ENCODE measurements around the gene LORICRIN. TPM values are rescaled to one million over a fixed set of nuclear protein-coding genes. Genes with fewer than 3 reads are reported as not detected.

The LORICRIN gene
- total and polyA plus RNA-seq, 4 donors, result not detected

DNA sequence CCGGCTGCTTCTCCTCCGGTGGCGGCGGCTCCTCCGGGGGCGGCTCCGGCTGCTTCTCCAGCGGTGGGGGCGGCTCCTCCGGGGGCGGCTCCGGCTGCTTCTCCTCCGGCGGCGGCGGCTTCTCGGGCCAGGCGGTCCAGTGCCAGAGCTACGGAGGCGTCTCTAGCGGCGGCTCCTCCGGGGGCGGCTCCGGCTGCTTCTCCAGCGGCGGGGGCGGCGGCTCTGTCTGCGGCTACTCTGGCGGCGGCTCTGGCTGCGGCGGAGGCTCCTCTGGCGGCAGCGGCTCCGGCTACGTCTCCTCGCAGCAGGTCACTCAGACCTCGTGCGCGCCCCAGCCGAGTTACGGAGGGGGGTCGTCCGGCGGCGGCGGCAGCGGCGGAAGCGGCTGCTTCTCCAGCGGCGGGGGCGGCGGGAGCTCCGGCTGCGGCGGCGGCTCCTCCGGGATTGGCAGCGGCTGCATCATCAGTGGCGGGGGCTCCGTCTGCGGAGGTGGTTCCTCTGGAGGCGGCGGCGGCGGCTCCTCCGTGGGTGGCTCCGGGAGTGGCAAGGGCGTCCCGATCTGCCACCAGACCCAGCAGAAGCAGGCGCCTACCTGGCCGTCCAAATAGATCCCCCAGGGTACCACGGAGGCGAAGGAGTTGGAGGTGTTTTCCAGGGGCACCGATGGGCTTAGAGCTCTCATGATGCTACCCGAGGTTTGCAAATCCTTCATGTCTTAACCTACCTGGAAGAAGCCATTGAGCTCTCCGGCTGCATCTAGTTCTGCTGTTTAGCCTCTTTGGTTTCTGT, 2.0 kb downstream of the LORICRIN start:
- Histone ChIP-seq H3K4me1 (ENCODE audit: control insufficient read depth in 4 of 4, insufficient read depth in 4 of 4, low read length in 3 of 4) (peaks cover 5 to 10% (median 7%) of the 10 kb centered on the region in 4 donors), H3K36me3 (ENCODE audit: control insufficient read depth in 4 of 4, insufficient read depth in 3 of 4, low read depth in 1 of 4, low read length in 3 of 4) (no peaks in the 10 kb centered on the region), H3K4me3 (ENCODE audit: low read depth in 1 of 3, low read length in 3 of 3) (peak overlapping the region in 1 of 3 donors; percentile 55), H3K9me3 (ENCODE audit: control insufficient read depth in 4 of 4, low read length in 3 of 4) (no peaks in the 10 kb centered on the region), H3K27me3 (ENCODE audit: control insufficient read depth in 4 of 4, insufficient read depth in 4 of 4, low read length in 3 of 4) (peaks cover 7 to 18% (median 9%) of the 10 kb centered on the region in 4 donors), H3K27ac (ENCODE audit: low read depth in 1 of 2, low read length in 2 of 2) (no peak overlapping the region), H3K9ac (ENCODE audit: low read depth in 1 of 2, low read length in 2 of 2) (no peak overlapping the region)
- WGBS, result 4% methylated on average over 80 of the region's 80 CpGs
- DNase-seq (ENCODE audit: low spot score), result no peak
- TF ChIP-seq REST (IDR thresholded peaks at IDR 0.05), result no peak
- TF ChIP-seq RXRA (IDR thresholded peaks at IDR 0.05), result no peak
- TF ChIP-seq MAX (IDR thresholded peaks at IDR 0.05), result no peak
- TF ChIP-seq YY1 (IDR thresholded peaks at IDR 0.05), result no peak
- TF ChIP-seq EGR1 (IDR thresholded peaks at IDR 0.05; ENCODE audit: low read depth in 2 of 2), result no peak
- TF ChIP-seq TAF1 (conservative IDR thresholded peaks at IDR 0.05), result no peak
- no peak for TF ChIP-seq RAD21 (IDR thresholded peaks at IDR 0.05)
- no peak for TF ChIP-seq HNF4A (conservative IDR thresholded peaks at IDR 0.05)
- no peak for TF ChIP-seq FOXA2 (IDR thresholded peaks at IDR 0.05)
- no peak for TF ChIP-seq SP1 (IDR thresholded peaks at IDR 0.05)
- TF ChIP-seq JUND (IDR thresholded peaks at IDR 0.05), result no peak
- TF ChIP-seq NR2F2 (IDR thresholded peaks at IDR 0.05), result no peak

DNA sequence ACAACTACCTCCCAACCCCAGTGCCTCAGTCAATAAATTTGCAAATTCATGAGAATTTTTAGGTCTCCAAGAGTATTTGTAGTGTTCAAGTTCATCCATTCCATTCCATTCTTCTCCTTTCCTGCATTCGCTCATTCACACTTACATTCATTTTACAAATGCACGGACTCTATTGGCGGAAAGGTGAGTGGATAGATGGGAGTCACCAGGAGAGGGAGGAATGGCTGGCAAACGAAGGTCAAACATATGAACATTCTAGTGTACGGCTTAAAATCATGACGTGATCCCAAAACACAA, 2.5 kb downstream of the LORICRIN start:
- Histone ChIP-seq H3K27me3 (ENCODE audit: control insufficient read depth in 4 of 4, insufficient read depth in 4 of 4, low read length in 3 of 4) (peaks cover 7 to 18% (median 9%) of the 10 kb centered on the region in 4 donors), H3K9ac (ENCODE audit: low read depth in 1 of 2, low read length in 2 of 2) (no peak overlapping the region), H3K9me3 (ENCODE audit: control insufficient read depth in 4 of 4, low read length in 3 of 4) (no peaks in the 10 kb centered on the region), H3K36me3 (ENCODE audit: control insufficient read depth in 4 of 4, insufficient read depth in 3 of 4, low read depth in 1 of 4, low read length in 3 of 4) (no peaks in the 10 kb centered on the region), H3K4me3 (ENCODE audit: low read depth in 1 of 3, low read length in 3 of 3) (no peak overlapping the region), H3K4me1 (ENCODE audit: control insufficient read depth in 4 of 4, insufficient read depth in 4 of 4, low read length in 3 of 4) (peaks cover 5 to 10% (median 7%) of the 10 kb centered on the region in 4 donors), H3K27ac (ENCODE audit: low read depth in 1 of 2, low read length in 2 of 2) (no peak overlapping the region)
- WGBS, result 65% methylated on average over 6 of the region's 6 CpGs
- no peak for TF ChIP-seq MAX (IDR thresholded peaks at IDR 0.05)
- DNase-seq (ENCODE audit: low spot score), result no peak

GRCh38 chr1:153262462-153263157, 3.1 kb downstream of the LORICRIN start:
- Histone ChIP-seq H3K36me3 (ENCODE audit: control insufficient read depth in 4 of 4, insufficient read depth in 3 of 4, low read depth in 1 of 4, low read length in 3 of 4) (no peaks in the 10 kb centered on the region), H3K27ac (ENCODE audit: low read depth in 1 of 2, low read length in 2 of 2) (no peak overlapping the region), H3K27me3 (ENCODE audit: control insufficient read depth in 4 of 4, insufficient read depth in 4 of 4, low read length in 3 of 4) (peaks cover 7 to 18% (median 9%) of the 10 kb centered on the region in 4 donors), H3K9ac (ENCODE audit: low read depth in 1 of 2, low read length in 2 of 2) (no peak overlapping the region), H3K9me3 (ENCODE audit: control insufficient read depth in 4 of 4, low read length in 3 of 4) (no peaks in the 10 kb centered on the region), H3K4me3 (ENCODE audit: low read depth in 1 of 3, low read length in 3 of 3) (no peak overlapping the region), H3K4me1 (ENCODE audit: control insufficient read depth in 4 of 4, insufficient read depth in 4 of 4, low read length in 3 of 4) (peaks cover 5 to 10% (median 7%) of the 10 kb centered on the region in 4 donors)
- WGBS, result 55% methylated on average over 10 of the region's 10 CpGs
- DNase-seq (ENCODE audit: low spot score), result no peak
- TF ChIP-seq MAX (IDR thresholded peaks at IDR 0.05) (no peak), TAF1 (conservative IDR thresholded peaks at IDR 0.05) (no peak), ATF3 (IDR thresholded peaks at IDR 0.05) (no peak), JUND (IDR thresholded peaks at IDR 0.05) (no peak), FOXA2 (IDR thresholded peaks at IDR 0.05) (no peak), REST (IDR thresholded peaks at IDR 0.05) (no peak), EGR1 (IDR thresholded peaks at IDR 0.05; ENCODE audit: low read depth in 2 of 2) (no peak), RAD21 (IDR thresholded peaks at IDR 0.05) (no peak), HNF4A (conservative IDR thresholded peaks at IDR 0.05) (no peak), FOXA1 (IDR thresholded peaks at IDR 0.05) (no peak), YY1 (IDR thresholded peaks at IDR 0.05) (no peak)
- TF ChIP-seq, protein P1, sequence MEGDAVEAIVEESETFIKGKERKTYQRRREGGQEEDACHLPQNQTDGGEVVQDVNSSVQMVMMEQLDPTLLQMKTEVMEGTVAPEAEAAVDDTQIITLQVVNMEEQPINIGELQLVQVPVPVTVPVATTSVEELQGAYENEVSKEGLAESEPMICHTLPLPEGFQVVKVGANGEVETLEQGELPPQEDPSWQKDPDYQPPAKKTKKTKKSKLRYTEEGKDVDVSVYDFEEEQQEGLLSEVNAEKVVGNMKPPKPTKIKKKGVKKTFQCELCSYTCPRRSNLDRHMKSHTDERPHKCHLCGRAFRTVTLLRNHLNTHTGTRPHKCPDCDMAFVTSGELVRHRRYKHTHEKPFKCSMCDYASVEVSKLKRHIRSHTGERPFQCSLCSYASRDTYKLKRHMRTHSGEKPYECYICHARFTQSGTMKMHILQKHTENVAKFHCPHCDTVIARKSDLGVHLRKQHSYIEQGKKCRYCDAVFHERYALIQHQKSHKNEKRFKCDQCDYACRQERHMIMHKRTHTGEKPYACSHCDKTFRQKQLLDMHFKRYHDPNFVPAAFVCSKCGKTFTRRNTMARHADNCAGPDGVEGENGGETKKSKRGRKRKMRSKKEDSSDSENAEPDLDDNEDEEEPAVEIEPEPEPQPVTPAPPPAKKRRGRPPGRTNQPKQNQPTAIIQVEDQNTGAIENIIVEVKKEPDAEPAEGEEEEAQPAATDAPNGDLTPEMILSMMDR (IDR thresholded peaks at IDR 0.05; ENCODE audit: low read depth, low read length, missing input control), result no peak
